SKM-1 treated with dmso at 0.1 percent for 144 hours (cell line): ENCODE measurements around the gene RAPH1.
"Not testable (repeated sequence)": the region's sequence is repeated elsewhere in the genome, so short reads cannot be mapped to it uniquely, and the experiment has no call there.

Source experiments
- DNase-seq: peaks from one replicate; lab custom pipeline; 2025; ENCODE audit not compliant: unreplicated experiment; lab: John Stamatoyannopoulos, UW

RAPH1 gene

DNA sequence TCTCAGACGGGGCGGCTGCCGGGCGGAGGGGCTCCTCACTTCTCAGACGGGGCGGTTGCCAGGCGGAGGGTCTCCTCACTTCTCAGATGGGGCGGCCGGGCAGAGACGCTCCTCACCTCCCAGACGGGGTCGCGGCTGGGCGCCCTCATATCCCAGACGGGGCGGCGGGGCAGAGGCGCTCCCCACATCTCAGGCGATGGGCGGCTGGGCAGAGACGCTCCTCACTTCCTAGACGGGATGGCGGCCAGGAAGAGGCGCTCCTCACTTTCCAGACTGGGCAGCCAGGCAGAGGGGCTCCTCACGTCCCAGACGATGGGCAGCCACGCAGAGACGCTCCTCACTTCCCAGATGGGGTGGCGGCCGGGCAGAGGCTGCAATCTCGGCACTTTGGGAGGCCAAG, 162.4 kb downstream of the RAPH1 start:
- not testable (repeated sequence) for DNase-seq

DNA sequence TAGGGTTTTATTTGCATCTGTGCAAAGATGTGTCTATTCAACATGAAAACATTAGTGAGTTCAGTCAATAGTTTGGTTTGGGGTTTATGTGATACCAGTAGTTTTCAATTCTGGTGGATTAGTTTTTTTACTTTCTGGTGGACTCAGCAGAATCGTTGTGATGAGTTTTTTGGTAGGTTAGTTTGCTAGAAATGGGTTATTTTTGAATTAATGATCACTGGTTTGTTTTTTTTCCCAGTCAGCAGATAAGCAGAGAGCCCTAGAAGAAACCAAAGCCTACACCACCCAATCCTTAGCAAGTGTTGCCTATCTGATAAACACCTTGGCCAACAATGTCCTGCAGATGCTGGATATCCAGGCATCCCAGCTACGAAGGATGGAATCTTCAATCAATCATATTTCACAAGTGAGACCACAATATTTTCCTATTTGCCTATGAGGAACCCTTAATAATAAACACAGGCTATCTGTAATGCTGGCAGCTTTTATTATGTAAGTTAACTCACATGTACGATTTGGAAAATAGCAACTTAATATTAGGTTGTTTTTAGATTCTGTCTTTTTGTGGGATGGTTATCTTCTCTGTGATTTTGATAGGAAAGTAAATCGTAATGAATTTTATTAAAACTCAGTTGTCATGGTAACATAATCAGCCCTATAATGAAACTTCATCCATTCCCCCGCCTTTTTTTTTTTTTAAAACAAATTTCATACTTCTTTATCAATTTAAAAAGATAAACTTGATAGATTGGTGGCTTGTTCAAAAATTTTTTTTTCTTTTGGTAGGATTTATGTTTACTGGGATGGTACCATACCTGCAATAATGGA, 168.2 kb downstream of the RAPH1 start:
- no peak for DNase-seq

DNA sequence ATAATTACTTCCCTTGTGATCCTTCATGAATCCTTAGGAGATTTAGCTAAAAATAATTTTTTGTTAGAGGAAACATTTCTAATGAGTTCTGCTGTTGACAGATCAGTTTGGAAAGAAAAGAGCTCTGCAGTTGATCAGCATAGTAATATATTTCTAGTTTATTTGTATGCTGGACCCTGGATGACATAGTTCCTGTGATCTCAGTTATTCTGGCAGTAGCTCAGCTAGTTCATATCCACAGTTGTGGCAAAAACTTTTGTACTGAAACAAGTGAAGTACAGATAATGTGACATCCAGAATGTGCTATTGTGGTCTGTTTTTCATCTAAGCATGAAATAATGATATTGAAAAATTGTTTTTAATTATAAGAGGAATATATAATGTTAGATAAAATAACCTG, 173.2 kb downstream of the RAPH1 start:
- no peak for DNase-seq

DNA sequence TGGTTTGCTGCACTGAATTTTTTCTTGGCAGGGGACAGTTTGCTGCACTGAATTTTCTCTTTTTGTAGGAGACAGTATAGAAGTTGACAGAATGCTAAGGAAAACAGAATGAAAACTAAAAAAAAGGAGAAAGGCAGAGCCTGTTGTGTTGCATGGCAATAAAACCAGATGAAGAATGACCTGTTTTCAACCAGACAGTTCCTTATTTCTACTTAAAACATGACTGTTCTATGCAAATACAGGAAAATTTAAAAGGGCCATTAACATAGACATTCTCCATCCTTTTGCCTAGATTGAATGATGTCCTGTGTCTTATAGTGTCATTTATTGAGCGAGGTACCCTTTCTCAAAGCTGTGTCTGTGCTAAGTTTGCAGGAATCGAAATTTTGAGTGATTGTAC, 173.6 kb downstream of the RAPH1 start:
- DNase-seq: no peak

DNA sequence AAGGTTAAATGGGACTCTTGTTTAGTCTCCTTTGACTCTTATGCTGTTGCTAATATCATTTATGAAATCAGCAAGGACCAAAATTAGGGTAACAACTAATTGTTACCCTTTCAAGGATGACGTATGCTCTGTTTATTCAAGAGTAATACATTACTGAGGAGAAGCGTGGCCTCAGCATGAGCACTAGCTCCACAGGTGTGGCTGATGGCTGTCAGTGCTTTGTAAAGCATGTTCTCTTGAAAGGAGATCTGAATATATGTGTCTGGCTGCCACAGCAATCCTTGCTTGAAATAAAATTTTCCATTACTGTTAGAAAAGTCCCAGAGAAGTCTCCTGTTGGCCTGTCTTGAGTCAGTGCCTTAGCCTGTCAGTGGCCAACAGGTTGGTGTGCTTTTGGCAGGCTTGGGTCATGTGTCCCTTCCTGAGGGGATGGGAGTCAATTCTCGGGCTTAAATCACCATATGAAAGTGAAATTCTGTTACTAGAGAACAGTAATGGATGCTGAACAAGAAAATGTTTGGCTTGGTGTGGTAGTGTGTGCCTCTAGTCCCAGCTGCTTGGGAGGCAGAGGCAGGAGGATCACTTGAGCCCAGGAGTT, 174.2 kb downstream of the RAPH1 start:
- DNase-seq: no peak

DNA sequence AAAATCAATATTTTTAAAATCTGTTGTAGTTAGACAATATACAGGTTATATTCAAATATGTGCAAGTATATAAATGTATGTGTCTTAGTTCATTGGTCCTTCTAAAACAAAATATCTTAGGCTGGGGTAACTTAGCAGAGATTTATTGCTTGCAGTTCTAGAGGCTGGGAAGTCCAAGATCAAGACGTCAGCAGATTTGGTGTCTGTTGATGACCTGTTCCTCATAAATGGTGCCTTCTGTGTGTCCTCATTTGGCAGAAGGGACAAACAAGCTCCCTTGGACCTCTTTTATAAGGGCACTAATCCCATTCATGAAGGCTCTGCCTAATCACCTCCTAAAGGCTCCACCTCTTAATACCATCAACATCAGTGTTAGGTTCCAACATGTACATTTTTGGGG, 175.7 kb downstream of the RAPH1 start:
- DNase-seq: no peak

DNA sequence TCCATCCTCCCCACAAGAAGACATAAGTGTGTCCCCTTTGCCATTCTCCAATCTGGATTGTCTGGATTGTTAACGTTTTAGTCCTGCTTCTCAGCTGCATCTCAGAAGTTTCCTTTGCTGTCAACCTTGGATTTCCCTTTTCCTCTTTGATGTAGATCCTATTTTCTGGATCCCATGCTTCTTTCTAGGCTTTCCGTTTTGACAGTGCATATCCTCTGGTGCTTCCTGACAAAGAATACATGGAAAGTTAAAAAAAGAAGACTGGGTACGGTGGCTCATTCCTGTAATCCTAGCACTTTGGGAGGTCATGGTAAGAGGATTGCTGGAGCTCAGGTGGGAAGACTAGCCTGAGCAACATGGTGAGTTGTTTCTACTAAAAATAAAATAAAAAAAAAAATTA, 180.1 kb downstream of the RAPH1 start:
- no peak for DNase-seq

DNA sequence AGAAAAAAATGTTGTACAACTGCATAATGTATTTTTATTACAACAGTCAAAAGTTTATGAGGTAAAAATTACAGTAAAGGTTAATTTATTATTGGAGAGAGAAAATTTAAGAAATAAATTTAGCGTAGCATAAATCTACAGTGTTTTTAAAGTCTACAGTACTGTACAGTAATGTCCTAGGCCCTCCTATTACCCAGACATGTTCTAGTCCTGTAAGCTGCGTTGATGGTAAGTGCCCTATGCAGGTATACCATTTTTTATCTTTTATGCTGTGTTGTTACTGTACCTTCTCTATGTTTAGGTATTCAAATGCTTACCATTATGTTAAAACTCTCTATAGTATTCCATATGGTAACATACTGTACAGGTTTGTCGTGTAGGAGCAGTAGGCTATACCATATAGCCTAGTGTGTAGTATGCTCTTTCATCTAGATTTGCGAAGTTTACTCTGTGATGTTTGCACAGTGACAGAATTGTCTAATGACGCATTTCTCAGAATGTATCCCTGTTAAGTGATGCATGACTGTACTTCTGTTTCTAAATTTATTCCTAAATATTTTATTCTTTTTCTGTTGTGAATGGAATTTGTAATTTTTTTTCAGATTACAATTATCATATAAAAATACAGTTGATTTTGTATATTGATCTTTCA, 182.4 kb downstream of the RAPH1 start:
- DNase-seq: no peak

DNA sequence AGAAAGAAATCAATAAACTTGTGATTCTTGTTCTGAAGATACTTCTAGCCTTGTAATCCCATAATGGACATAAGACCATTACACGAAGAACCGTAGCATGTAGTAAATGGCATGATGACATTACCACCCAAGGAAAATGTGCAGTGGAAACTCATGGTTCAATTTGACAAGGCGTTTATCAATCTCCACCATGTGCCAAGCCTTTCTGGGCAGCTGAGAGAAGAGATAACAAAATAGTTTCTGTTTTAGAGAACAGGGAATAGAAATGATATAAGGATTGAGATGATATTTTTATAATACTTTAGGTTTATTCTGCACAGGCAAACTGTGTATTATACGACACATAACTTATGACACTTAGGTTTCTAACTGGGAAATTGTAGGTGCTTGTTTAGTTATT, 187.7 kb downstream of the RAPH1 start:
- no peak for DNase-seq

DNA sequence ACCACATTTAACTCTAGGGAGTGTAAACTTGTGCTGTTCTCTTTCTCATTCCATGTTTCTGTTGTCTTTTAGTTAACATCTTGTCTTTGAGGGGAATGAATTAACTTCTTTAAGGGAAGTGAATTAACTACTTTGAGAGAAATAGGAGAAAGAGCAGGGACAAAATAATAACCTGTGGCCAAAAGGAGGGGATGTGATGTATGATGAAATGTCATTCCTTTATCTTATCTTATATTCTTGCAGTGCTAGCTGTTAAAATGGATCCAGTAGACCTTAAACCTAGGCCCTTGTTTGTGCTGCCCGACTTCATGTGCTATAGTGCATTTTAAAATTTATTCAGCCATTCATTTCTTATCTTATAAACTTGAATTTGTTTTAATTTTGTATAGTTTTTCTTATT, 188.5 kb downstream of the RAPH1 start:
- no peak for DNase-seq

DNA sequence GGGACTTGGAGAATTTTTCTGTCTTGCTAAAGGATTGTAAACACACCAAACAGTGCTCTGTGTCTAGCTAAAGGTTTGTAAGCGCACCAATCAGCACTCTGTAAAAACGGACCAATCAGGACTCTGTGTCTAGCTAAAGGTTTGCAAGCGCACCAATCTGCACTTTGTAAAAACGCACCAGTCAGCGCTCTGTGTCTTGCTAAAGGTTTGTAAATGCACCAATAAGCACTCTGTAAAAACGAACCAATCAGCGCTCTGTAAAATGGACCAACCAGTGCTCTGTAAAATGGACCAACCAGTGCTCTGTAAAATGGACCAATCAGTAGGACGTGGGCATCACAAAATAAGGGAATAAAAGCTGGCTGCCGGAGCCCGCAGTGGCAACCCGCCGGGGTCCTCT, 190.4 kb downstream of the RAPH1 start:
- DNase-seq: no peak
